ENCODE measurements around the gene FTSJ3.

DNA sequence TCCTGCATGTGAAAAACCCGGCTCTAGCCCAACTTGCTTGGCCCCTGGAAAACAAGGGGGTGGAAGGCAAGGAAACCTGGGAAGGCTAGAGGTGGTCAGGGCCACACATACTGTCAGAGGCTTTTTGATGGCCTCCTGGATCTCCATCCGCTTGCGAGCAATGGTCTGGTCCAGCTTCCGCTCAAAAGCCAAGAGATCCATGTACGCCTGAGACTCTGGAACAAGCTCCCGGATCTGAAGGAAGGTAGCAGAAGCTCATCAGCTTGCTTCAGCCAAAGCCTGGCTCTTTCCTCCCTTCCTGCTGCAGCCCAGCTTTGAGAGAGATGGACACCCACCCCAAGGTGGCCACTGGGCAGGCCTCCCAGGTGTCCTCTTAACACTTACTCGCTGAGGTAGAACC is 9.3 kb upstream of the FTSJ3 start:
- TF ChIP-seq, protein P1, sequence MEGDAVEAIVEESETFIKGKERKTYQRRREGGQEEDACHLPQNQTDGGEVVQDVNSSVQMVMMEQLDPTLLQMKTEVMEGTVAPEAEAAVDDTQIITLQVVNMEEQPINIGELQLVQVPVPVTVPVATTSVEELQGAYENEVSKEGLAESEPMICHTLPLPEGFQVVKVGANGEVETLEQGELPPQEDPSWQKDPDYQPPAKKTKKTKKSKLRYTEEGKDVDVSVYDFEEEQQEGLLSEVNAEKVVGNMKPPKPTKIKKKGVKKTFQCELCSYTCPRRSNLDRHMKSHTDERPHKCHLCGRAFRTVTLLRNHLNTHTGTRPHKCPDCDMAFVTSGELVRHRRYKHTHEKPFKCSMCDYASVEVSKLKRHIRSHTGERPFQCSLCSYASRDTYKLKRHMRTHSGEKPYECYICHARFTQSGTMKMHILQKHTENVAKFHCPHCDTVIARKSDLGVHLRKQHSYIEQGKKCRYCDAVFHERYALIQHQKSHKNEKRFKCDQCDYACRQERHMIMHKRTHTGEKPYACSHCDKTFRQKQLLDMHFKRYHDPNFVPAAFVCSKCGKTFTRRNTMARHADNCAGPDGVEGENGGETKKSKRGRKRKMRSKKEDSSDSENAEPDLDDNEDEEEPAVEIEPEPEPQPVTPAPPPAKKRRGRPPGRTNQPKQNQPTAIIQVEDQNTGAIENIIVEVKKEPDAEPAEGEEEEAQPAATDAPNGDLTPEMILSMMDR (IDR thresholded peaks at IDR 0.05) = no peak
- no peak for TF ChIP-seq ZFX (IDR thresholded peaks at IDR 0.05; ENCODE audit: borderline replicate concordance)

Data from 22Rv1 (cell line).